ENCODE data around the gene AIRE.
"Not testable (repeated sequence)": the region's sequence is repeated elsewhere in the genome, so short reads cannot be mapped to it uniquely, and the experiment has no call there.

GRCh38 chr21:44302573-44303401 is 17.1 kb downstream of the AIRE start:
- TF ChIP-seq CTCF (conservative IDR thresholded peaks at IDR 0.05; ENCODE audit: low read depth, low read length), result 0 out of 2 replicates have a peak, but pooled peaks have one; percentile 15
- TF ChIP-seq EZH2 (IDR thresholded peaks at IDR 0.05; ENCODE audit: borderline replicate concordance, low read depth, low read length, poor library complexity, severe bottlenecking), result not testable (repeated sequence)

Data from A673 (cell line).